Colonic mucosa (tissue), 4 donors: ENCODE data around the gene RPL31. TPM values are rescaled to one million over a fixed set of nuclear protein-coding genes. Genes with fewer than 3 reads are reported as not detected.
"Not testable (repeated sequence)": the region's sequence is repeated elsewhere in the genome, so short reads cannot be mapped to it uniquely, and the experiment has no call there.

Experiments used
- DNase-seq: peaks from one replicate; pipeline ENCODE4 v3.0.0-alpha.2; 2020
- H3K27ac ChIP-seq: fragments of 200-600 bp; one replicate; pipeline ENCODE4 v1.8.0; 2021
- H3K27me3 ChIP-seq: fragments of 200-600 bp; one replicate; pipeline ENCODE4 v1.8.0; 2021
- H3K36me3 ChIP-seq: fragments of 200-600 bp; one replicate; pipeline ENCODE4 v1.8.0; 2021
- H3K4me1 ChIP-seq: fragments of 200-600 bp; one replicate; pipeline ENCODE4 v1.8.0; 2021; ENCODE audit warnings: mild to moderate bottlenecking
- H3K4me3 ChIP-seq: fragments of 200-600 bp; one replicate; pipeline ENCODE4 v1.8.0; 2021
- H3K9ac ChIP-seq, 2 donors: one replicate each; pipeline ENCODE4 v1.7.0; 2013; ENCODE audit warnings: control low read depth in 2 of 2, low read depth in 2 of 2, low read length in 2 of 2
- H3K9me3 ChIP-seq: fragments of 200-600 bp; one replicate; pipeline ENCODE4 v1.8.0; 2021
- intact Hi-C: fragments of 100-400 bp; cut with DNase I; formaldehyde crosslinking; loops from one replicate; pipeline ENCODE4 v1.14.1; 2022
- total RNA-seq, 2 donors: library from RNA; stranded (reverse); fragmentation: NEBNext Ultra II Directional in 1 of 2; extraction: Animal tissue kit (Norgen Biotek cat#: 25700) in 1 of 2; gene quantifications; one replicate each; pipeline ENCODE4 v1.2.1, GENCODE V29; 2021
- TF ChIP-seq, protein P1 (sequence below): fragments of 200-600 bp; IDR thresholded peaks from one replicate; pipeline ENCODE4 v1.8.0; 2022; ENCODE audit warnings: antibody characterized with exemption, mild to moderate bottlenecking
- donor health status: healthy.
- donor health status: DM: no; HTN: no; CAD: no.
- donor health status: DM: no; HTN: no; CAD: no.

RPL31 gene
- total RNA-seq, 2 donors from 2014 or later = 1,042 to 1,184 TPM

DNA sequence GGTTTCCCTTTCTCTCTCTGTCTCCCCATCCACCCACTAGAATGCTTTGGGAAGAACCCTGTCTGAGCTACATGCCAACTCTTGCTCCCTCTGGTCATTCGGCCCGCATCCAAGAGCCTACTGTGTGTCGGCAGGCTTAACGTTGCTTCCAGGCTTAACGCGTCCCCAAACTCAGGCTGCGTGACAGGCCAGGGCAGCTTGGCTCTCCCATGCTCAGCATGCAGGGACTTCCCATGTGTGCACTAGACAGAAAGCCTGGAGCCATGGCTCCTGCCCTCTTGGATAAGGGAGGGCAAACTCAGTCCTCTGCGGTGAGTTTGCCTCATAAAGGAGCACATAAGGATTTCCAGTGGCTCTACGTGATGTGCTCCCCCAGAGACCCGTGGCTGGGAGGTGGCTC, 43.2 kb downstream of the RPL31 start:
- H3K4me3 ChIP-seq = no peak overlapping the region
- no peaks in the 10 kb centered on the region for H3K36me3 ChIP-seq
- TF ChIP-seq, protein P1, sequence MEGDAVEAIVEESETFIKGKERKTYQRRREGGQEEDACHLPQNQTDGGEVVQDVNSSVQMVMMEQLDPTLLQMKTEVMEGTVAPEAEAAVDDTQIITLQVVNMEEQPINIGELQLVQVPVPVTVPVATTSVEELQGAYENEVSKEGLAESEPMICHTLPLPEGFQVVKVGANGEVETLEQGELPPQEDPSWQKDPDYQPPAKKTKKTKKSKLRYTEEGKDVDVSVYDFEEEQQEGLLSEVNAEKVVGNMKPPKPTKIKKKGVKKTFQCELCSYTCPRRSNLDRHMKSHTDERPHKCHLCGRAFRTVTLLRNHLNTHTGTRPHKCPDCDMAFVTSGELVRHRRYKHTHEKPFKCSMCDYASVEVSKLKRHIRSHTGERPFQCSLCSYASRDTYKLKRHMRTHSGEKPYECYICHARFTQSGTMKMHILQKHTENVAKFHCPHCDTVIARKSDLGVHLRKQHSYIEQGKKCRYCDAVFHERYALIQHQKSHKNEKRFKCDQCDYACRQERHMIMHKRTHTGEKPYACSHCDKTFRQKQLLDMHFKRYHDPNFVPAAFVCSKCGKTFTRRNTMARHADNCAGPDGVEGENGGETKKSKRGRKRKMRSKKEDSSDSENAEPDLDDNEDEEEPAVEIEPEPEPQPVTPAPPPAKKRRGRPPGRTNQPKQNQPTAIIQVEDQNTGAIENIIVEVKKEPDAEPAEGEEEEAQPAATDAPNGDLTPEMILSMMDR = no peak
- no peak for DNase-seq
- H3K4me1 ChIP-seq = no peaks in the 10 kb centered on the region
- H3K27ac ChIP-seq = no peak overlapping the region
- intact Hi-C loops = no loop called here
- H3K9ac ChIP-seq = no peak overlapping the region
- H3K9me3 ChIP-seq = no peaks in the 10 kb centered on the region
- H3K27me3 ChIP-seq = no peaks in the 10 kb centered on the region

DNA sequence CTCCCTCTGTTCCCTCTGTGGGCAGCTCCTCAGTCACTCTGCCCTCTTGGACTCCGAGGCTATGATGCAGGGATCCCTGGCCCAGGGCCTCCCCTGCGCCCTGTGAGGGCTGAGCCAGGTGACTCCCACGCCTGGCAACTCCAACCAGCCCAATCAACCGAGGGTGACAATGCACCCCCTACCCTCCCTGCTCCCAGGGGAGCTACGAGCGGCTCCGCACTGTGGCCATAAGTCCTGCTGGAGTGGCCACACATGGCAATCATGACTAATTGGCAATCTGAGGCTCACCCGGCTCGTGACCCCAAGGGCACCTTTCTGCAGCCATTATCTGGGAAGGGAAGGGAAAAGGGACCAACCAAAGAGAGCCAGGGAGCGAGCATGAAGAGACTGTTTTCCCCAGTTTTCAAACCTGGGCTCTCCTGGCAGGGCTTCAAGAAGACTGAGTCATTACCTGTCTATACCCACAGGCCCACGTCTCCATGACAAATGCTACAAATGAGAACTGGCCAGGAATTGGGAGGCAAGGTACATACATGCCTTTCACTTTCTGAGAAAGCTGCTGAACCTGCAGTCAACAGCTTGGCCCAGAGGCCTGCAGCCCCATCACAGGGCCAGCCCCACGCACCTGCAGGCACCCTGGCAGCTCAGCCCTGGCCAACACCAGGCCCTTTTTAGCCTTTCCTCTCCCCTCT, 45.1 kb downstream of the RPL31 start:
- no peaks in the 10 kb centered on the region for H3K27me3 ChIP-seq
- no peak overlapping the region for H3K4me3 ChIP-seq
- H3K9ac ChIP-seq = no peak overlapping the region
- no peaks in the 10 kb centered on the region for H3K9me3 ChIP-seq
- TF ChIP-seq, protein P1 = no peak
- H3K4me1 ChIP-seq = no peaks in the 10 kb centered on the region
- no peak for DNase-seq
- no peaks in the 10 kb centered on the region for H3K36me3 ChIP-seq
- intact Hi-C loops = no loop called here
- H3K27ac ChIP-seq = no peak overlapping the region

DNA sequence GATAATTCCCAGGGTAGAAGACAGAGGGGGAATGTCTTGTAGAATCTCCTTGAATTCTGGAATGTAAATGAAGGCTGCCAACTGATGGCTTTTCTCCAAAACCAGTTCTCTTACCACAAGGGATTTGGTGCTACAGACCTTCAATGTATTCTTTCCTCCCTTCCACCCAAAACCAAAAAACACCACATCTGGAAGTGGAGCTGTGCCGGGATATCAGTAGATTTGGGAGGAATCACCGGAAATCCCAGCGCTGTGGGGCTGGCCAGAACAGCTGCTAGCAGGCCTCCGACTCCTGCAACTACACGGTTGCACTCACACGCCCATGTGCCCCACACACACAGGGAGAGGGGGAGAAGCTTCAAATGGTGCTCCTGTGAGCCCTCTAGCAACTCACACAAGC, 45.7 kb downstream of the RPL31 start:
- intact Hi-C loops = no loop called here
- no peaks in the 10 kb centered on the region for H3K9me3 ChIP-seq
- no peaks in the 10 kb centered on the region for H3K4me1 ChIP-seq
- H3K36me3 ChIP-seq = no peaks in the 10 kb centered on the region
- no peak overlapping the region for H3K9ac ChIP-seq
- no peak for DNase-seq
- TF ChIP-seq, protein P1 = no peak
- no peak overlapping the region for H3K4me3 ChIP-seq
- no peak overlapping the region for H3K27ac ChIP-seq
- no peaks in the 10 kb centered on the region for H3K27me3 ChIP-seq

DNA sequence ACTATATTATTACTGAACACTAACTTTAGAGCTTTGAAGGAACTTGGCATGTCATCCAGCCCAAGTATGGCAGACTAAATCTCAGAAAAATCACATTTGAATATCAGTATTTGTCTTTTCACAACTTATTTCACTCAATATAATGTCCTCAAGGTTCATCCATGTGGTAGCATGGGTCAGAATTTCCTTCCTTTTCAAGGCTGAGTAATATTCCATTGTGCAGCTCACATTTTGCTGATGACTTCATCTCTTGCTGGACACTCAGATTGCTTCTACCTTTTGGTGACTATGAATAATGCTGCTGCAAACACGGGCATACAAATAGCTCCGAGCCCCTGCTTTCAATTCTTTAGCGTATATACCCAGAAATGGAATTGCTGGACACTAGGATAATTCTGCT, 46.7 kb downstream of the RPL31 start:
- Histone ChIP-seq H3K4me3 (no peak overlapping the region), H3K36me3 (no peaks in the 10 kb centered on the region)
- intact Hi-C loops = no loop called here

DNA sequence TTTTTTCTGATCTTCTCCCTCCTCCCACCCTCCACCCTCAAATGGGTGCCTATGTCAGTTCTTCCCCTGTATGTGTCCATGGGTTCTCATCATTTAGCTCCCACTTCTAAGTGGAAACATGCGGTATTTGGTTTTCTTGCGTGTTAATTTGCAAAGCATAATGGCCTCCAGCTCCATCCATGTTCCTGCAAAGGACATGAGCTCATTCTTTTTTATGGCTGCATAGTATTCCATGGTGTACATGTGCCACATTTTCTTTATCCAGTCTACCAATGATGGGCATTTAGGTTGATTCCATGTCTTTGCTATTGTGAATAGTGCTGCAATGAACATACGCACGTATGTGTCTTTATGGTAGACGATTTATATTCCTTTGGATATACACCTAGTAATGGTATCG, 48.8 kb downstream of the RPL31 start:
- H3K4me1 ChIP-seq, H3K36me3 ChIP-seq, H3K9me3 ChIP-seq, H3K27me3 ChIP-seq, H3K9ac ChIP-seq, H3K4me3 ChIP-seq, intact Hi-C loops, DNase-seq, H3K27ac ChIP-seq: not testable (repeated sequence)

More for the DNA sequence above, 46.7 kb downstream of the RPL31 start:
- TF ChIP-seq, protein P1 = no peak
- Histone ChIP-seq H3K9ac (no peak overlapping the region), H3K9me3 (no peaks in the 10 kb centered on the region), H3K27me3 (no peaks in the 10 kb centered on the region), H3K27ac (no peak overlapping the region), H3K4me1 (no peaks in the 10 kb centered on the region)
- DNase-seq = no peak

DNA sequence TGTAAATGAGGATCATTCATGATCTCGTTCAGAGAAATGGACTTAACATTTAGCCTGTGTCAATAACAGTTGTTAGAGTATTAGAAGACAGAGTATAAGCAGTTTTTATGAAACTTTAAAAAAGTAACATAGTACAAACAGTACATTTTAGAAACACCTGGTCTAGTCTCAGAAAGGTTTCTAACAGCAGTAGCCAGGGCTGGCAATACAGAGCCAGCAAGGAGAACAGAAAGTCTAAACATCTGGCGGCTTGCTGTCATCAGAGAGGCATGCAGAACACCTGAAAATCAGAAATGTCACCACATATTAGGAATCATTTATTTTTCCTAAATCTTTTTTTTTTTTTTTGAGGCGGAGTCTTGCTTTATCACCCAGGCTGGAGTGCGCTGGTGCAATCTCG, 50.1 kb downstream of the RPL31 start:
- Histone ChIP-seq H3K27ac (no peak overlapping the region), H3K9me3 (no peaks in the 10 kb centered on the region), H3K27me3 (no peaks in the 10 kb centered on the region), H3K9ac (no peak overlapping the region), H3K4me1 (no peaks in the 10 kb centered on the region), H3K4me3 (no peak overlapping the region), H3K36me3 (no peaks in the 10 kb centered on the region)
- TF ChIP-seq, protein P1 = no peak
- no peak for DNase-seq
- intact Hi-C loops = no loop called here
